Loucy (cell line): Measurements from ENCODE around the gene SEC23IP.

Experiments used
- H2AFZ ChIP-seq: fragments of 200-600 bp; sonication (generic); 2 replicates; pipeline ENCODE4 v1.6.0; 2016; ENCODE audit warnings: antibody characterized with exemption, mild to moderate bottlenecking, low read length, moderate library complexity
- H3F3A ChIP-seq: fragments of 200-600 bp; 2 replicates; pipeline ENCODE4 v1.6.0; 2016; ENCODE audit warnings: antibody characterized with exemption, low read depth, mild to moderate bottlenecking
- H3K27me3 ChIP-seq: fragments of 200-600 bp; sonication (generic); 2 replicates; pipeline ENCODE4 v1.6.1; 2014; ENCODE audit warnings: low read length, mild to moderate bottlenecking; ENCODE audit not compliant: insufficient read depth, poor library complexity, severe bottlenecking
- H3K36me3 ChIP-seq: fragments of 200-600 bp; sonication (generic); 2 replicates; pipeline ENCODE4 v1.6.1; 2016; ENCODE audit warnings: low read length; ENCODE audit not compliant: insufficient read depth
- H3K4me1 ChIP-seq: fragments of 200-600 bp; sonication (generic); 2 replicates; pipeline ENCODE4 v1.5.1; 2014; ENCODE audit warnings: low read length, mild to moderate bottlenecking; ENCODE audit not compliant: insufficient read depth, poor library complexity, severe bottlenecking
- H3K4me2 ChIP-seq: fragments of 200-600 bp; sonication (generic); 2 replicates; pipeline ENCODE4 v1.6.0; 2014; ENCODE audit warnings: antibody characterized with exemption, low read length, low read depth, mild to moderate bottlenecking; ENCODE audit not compliant: poor library complexity, severe bottlenecking
- H3K4me3 ChIP-seq: fragments of 200-600 bp; sonication (generic); 2 replicates; pipeline ENCODE4 v1.5.1; 2014; ENCODE audit warnings: low read length, mild to moderate bottlenecking, mixed read lengths; ENCODE audit not compliant: poor library complexity, severe bottlenecking
- H3K79me2 ChIP-seq: fragments of 200-600 bp; sonication (generic); 2 replicates; pipeline ENCODE4 v1.6.1; 2014; ENCODE audit warnings: low read length; ENCODE audit not compliant: insufficient read depth
- H3K9ac ChIP-seq: fragments of 200-600 bp; sonication (generic); 2 replicates; pipeline ENCODE4 v1.6.0; 2014; ENCODE audit warnings: mild to moderate bottlenecking, low read depth, low read length, moderate library complexity; ENCODE audit not compliant: poor library complexity, severe bottlenecking
- H3K9me2 ChIP-seq: fragments of 200-600 bp; sonication (generic); replicated peaks from 2 replicates; pipeline ENCODE4 v1.6.1; 2016; ENCODE audit warnings: low read depth, low read length, mixed read lengths
- H3K9me3 ChIP-seq: fragments of 200-600 bp; sonication (generic); 2 replicates; pipeline ENCODE4 v1.6.1; 2014; ENCODE audit warnings: mild to moderate bottlenecking, antibody characterized with exemption, low read length, low read depth; ENCODE audit not compliant: insufficient read depth
- H4K20me1 ChIP-seq: fragments of 200-600 bp; sonication (generic); 2 replicates; pipeline ENCODE4 v1.6.0; 2014; ENCODE audit warnings: antibody characterized with exemption, low read length, mild to moderate bottlenecking; ENCODE audit not compliant: insufficient read depth, poor library complexity, severe bottlenecking
- EZH2phosphoT487 ChIP-seq: fragments of 200-600 bp; IDR thresholded peaks from 2 replicates; pipeline ENCODE4 v1.6.1; 2018; ENCODE audit warnings: antibody characterized with exemption, mild to moderate bottlenecking, moderate library complexity, borderline replicate concordance
- TF ChIP-seq, protein P1 (sequence below): fragments of 200-600 bp; sonication (generic); conservative IDR thresholded peaks from 2 replicates; pipeline ENCODE4 v1.5.1; 2014; ENCODE audit warnings: mild to moderate bottlenecking, antibody characterized with exemption, low read length

The SEC23IP gene

GRCh38 chr10:119940487-119940886, 48.0 kb downstream of the SEC23IP start:
- no peak overlapping the region for H3K9ac ChIP-seq
- H3K4me3 ChIP-seq = no peak overlapping the region
- H3K27me3 ChIP-seq = no peaks in the 10 kb centered on the region
- no peak for TF ChIP-seq EZH2phosphoT487
- TF ChIP-seq, protein P1, sequence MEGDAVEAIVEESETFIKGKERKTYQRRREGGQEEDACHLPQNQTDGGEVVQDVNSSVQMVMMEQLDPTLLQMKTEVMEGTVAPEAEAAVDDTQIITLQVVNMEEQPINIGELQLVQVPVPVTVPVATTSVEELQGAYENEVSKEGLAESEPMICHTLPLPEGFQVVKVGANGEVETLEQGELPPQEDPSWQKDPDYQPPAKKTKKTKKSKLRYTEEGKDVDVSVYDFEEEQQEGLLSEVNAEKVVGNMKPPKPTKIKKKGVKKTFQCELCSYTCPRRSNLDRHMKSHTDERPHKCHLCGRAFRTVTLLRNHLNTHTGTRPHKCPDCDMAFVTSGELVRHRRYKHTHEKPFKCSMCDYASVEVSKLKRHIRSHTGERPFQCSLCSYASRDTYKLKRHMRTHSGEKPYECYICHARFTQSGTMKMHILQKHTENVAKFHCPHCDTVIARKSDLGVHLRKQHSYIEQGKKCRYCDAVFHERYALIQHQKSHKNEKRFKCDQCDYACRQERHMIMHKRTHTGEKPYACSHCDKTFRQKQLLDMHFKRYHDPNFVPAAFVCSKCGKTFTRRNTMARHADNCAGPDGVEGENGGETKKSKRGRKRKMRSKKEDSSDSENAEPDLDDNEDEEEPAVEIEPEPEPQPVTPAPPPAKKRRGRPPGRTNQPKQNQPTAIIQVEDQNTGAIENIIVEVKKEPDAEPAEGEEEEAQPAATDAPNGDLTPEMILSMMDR = no peak
- H3K9me3 ChIP-seq = no peaks in the 10 kb centered on the region
- H3K79me2 ChIP-seq = no peaks in the 10 kb centered on the region
- H3K9me2 ChIP-seq = no peaks in the 10 kb centered on the region
- no peaks in the 10 kb centered on the region for H4K20me1 ChIP-seq
- peaks cover 51% of the 10 kb centered on the region for H3K36me3 ChIP-seq
- no peaks in the 10 kb centered on the region for H3F3A ChIP-seq
- H3K4me2 ChIP-seq = no peak overlapping the region
- no peak overlapping the region for H2AFZ ChIP-seq
- no peaks in the 10 kb centered on the region for H3K4me1 ChIP-seq

- Histone ChIP-seq H3K9ac (no peak overlapping the region), H3K36me3 (peaks cover 40% of the 10 kb centered on the region; the same call in 1 of the 2 replicates), H3K79me2 (no peaks in the 10 kb centered on the region), H3F3A (no peaks in the 10 kb centered on the region), H3K27me3 (no peaks in the 10 kb centered on the region), H3K4me1 (no peaks in the 10 kb centered on the region), H2AFZ (no peak overlapping the region), H3K9me2 (no peaks in the 10 kb centered on the region), H3K4me3 (no peak overlapping the region), H3K4me2 (no peak overlapping the region), H3K9me3 (no peaks in the 10 kb centered on the region), H4K20me1 (no peaks in the 10 kb centered on the region)
- TF ChIP-seq, protein P1 = no peak
- TF ChIP-seq EZH2phosphoT487 = no peak
Measured at GRCh38 chr10:119942973-119943372, 50.4 kb downstream of the SEC23IP start.

- Histone ChIP-seq H3K4me3 (no peak overlapping the region), H3K9me2 (no peaks in the 10 kb centered on the region), H3K9me3 (no peaks in the 10 kb centered on the region), H3K79me2 (no peaks in the 10 kb centered on the region), H3K27me3 (no peaks in the 10 kb centered on the region), H3K4me2 (no peak overlapping the region), H4K20me1 (no peaks in the 10 kb centered on the region), H3F3A (no peaks in the 10 kb centered on the region), H3K4me1 (no peaks in the 10 kb centered on the region), H2AFZ (no peak overlapping the region), H3K9ac (no peak overlapping the region), H3K36me3 (peaks cover 30% of the 10 kb centered on the region; the same call in 1 of the 2 replicates)
- no peak for TF ChIP-seq EZH2phosphoT487
- TF ChIP-seq, protein P1 = no peak
Measured at GRCh38 chr10:119945805-119946204, 53.3 kb downstream of the SEC23IP start.
